GM03348 (cell line): Measurements from ENCODE around the gene RBM46.
"Not testable (repeated sequence)": the region's sequence is repeated elsewhere in the genome, so short reads cannot be mapped to it uniquely, and the experiment has no call there.

Experiments used
- DNase-seq: peaks from one replicate; pipeline ENCODE4 v3.0.0; 2012; ENCODE audit warnings: low spot score

Gene RBM46

GRCh38 chr4:154838155-154838554, 57.1 kb downstream of the RBM46 start:
- no peak for DNase-seq

- DNase-seq = no peak
These were observed 57.6 kb downstream of the RBM46 start for GRCh38 chr4:154838694-154839093.

GRCh38 chr4:154854362-154854761, 73.3 kb downstream of the RBM46 start:
- DNase-seq = peak; percentile 6

- DNase-seq = no peak
These were observed 77.1 kb downstream of the RBM46 start for GRCh38 chr4:154858166-154858565.

- DNase-seq = no peak
These were observed 87.5 kb downstream of the RBM46 start for GRCh38 chr4:154868414-154869194.

GRCh38 chr4:154869301-154869700, 88.2 kb downstream of the RBM46 start:
- no peak for DNase-seq

GRCh38 chr4:154872198-154872597, 91.1 kb downstream of the RBM46 start:
- no peak for DNase-seq

GRCh38 chr4:154874049-154874448, 93.0 kb downstream of the RBM46 start:
- DNase-seq = not testable (repeated sequence)

- no peak for DNase-seq
These were observed 96.2 kb downstream of the RBM46 start for GRCh38 chr4:154877110-154877760.
